GM12865 (cell line): ENCODE measurements around the gene UBE3B.

ENCODE experiments used
- DNase-seq: peaks from one replicate; pipeline ENCODE4 v3.0.0; 2010; ENCODE audit warnings: low read depth
- H3K4me3 ChIP-seq: 2 replicates; pipeline ENCODE4 v1.5.1; 2011; ENCODE audit warnings: mild to moderate bottlenecking, low read depth, low read length, control low read depth
- CTCF ChIP-seq: IDR thresholded peaks from 2 replicates; pipeline ENCODE4 v1.5.1; 2011; ENCODE audit warnings: low read length, control low read depth, low read depth, inconsistent platforms; ENCODE audit not compliant: insufficient read depth; ENCODE audit errors: missing control alignments

Gene UBE3B

GRCh38 chr12:109493938-109494337 is 16.5 kb downstream of the UBE3B start:
- H3K4me3 ChIP-seq: no peak overlapping the region
- TF ChIP-seq CTCF: no peak
- DNase-seq: no peak

DNA sequence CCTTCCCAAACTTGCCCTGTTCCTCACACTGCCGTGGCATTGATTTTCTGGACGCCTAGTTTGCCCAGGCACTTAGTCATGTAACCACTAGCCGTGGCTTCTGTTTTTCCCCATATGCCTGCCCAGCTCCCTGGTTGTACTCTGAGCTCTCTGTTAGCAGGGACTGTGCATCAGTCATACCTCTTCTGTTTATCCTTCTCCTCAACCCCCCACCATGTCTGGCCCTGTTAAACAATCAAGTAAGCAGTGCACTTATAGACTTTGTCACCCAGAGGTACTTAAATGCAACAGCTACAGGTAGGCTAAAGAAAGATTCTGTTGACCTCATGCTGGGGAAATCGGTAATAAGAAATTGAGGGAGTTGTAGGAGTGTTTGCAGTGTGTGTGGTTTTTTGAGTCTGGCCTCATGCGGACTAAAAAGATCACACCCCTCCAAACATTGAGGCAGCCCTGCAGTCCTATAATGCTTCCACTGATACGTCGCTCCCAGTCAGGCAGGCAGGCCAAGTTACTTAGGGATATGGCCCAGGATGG is 17.0 kb downstream of the UBE3B start:
- no peak overlapping the region for H3K4me3 ChIP-seq
- no peak for DNase-seq
- TF ChIP-seq CTCF: no peak

GRCh38 chr12:109495012-109495411 is 17.6 kb downstream of the UBE3B start:
- H3K4me3 ChIP-seq: no peak overlapping the region
- no peak for TF ChIP-seq CTCF
- no peak for DNase-seq

DNA sequence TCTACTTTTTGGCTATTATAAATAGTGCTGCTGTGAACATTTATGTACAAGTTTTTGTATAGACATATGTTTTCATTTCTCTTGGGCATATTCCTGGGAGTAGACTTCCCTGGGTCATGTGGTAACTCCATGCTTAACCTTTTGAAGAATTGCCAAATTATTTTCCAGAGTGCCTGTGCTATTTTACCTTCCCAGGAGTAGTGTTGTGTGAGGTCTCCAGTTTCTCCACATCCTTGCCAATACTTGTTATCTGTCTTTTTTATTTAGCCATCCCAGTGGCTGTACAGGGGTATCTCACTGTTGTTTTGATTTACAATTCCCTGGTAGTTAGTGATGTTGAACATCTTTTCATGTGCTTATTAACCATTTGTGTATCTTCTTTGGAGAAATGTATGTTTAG is 18.9 kb downstream of the UBE3B start:
- no peak overlapping the region for H3K4me3 ChIP-seq
- DNase-seq: no peak
- no peak for TF ChIP-seq CTCF

DNA sequence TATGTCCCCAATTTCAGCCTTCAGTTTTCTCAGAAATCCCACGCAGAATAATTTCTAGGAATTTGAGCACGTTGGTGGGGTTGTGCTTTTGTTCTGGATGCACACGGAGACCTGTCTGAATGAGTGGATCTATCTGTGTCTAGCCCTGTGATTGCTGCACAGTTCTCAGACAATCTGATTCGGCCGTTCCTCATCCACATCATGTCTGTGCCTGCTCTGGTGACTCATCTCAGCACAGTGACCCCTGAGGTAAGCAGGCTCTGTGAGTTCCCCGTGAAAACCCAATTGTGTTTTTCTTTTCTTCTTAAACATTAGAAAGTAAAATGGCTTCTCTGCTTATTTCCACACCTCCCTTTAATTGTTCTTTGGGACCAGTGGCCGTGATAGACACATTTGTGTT is 20.2 kb downstream of the UBE3B start:
- no peak for DNase-seq
- no peak overlapping the region for H3K4me3 ChIP-seq
- no peak for TF ChIP-seq CTCF

DNA sequence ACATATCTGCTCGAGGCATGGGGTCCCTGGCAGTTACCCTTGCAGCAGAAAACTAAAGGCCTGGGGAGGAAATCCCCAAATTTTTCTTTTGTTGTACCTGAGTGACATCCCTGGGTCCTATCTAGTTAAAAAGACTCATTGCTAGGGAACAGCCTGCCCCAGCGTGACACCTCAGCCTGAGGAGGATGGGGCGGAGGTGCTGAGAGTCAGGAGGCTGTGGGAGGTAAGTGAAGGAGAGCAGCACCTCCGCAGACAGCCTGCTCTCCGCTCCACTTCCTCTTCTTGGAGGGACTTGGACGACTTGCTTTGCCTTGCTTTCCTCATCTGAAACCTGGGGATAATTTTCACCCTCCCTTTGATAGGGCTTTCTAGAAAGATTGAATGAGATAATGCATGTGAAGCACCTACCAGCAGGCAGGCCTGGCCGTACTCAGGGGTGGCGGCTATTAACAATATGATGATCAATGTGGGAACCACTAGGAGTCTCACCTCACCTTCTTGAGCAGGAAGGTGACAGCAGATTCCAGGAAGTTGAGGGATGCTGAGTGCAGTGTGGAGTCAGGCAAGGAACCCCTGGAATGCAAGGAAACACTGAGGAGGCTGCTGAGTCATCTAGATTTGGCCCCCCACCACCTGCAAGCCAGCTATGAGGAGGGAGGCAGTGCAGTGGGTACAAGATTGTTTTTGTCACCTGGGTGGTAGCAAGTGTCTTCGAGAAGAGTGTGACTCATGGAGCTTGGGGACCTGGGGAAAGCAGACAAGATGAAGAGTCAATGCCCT is 23.2 kb downstream of the UBE3B start:
- no peak for TF ChIP-seq CTCF
- no peak for DNase-seq
- no peak overlapping the region for H3K4me3 ChIP-seq

GRCh38 chr12:109501299-109501698 is 23.9 kb downstream of the UBE3B start:
- no peak for TF ChIP-seq CTCF
- DNase-seq: no peak
- H3K4me3 ChIP-seq: no peak overlapping the region
